ENCODE results near the gene OR2T6. TPM values are rescaled to one million over a fixed set of nuclear protein-coding genes. Genes with fewer than 3 reads are reported as not detected.

Gene OR2T6
- total RNA-seq, 1 experiment from 2014 or later, result not detected

GRCh38 chr1:248406721-248407692 is 31.5 kb downstream of the OR2T6 start:
- Histone ChIP-seq H3K4me3 (ENCODE audit: low read depth in 2 of 2, low read length in 2 of 2) (no peak overlapping the region), H3K27ac (ENCODE audit: low read length) (no peak overlapping the region), H3K9me3 (ENCODE audit: control insufficient read depth, insufficient read depth, low read depth, low read length) (no peaks in the 10 kb centered on the region; the same call in 1 of the 2 replicates), H3K4me1 (ENCODE audit: control insufficient read depth, insufficient read depth, low read length) (no peaks in the 10 kb centered on the region), H3K27me3 (ENCODE audit: control insufficient read depth, insufficient read depth, low read length) (no peaks in the 10 kb centered on the region), H3K36me3 (ENCODE audit: control insufficient read depth, insufficient read depth, low read length) (no peaks in the 10 kb centered on the region)
- no peak for ATAC-seq
- intact Hi-C loops (cut with micrococcal nuclease; ENCODE audit: unreplicated experiment) (no loop called here), in situ Hi-C loops (cut with HindIII; ENCODE audit: low pct_unique_long_range_greater_than_20kb, low sequenced_read_pairs) (no loop called here)
- no peak for DNase-seq (ENCODE audit: low read depth, low spot score)
- POLR2A ChIA-PET, result no interaction called here
- BruUV-seq (replicated peaks), result no TSS peak
- CTCF ChIA-PET, result no interaction called here
- TF ChIP-seq REST (IDR thresholded peaks at IDR 0.05; ENCODE audit: insufficient read depth in 1 of 2, low read depth in 2 of 2, low read length in 1 of 2), result no peak
- TF ChIP-seq TCF7L2 (IDR thresholded peaks at IDR 0.05; ENCODE audit: low read depth, low read length), result no peak
- no peak for TF ChIP-seq CTCF (IDR thresholded peaks at IDR 0.05)
- no peak for TF ChIP-seq SIN3A (IDR thresholded peaks at IDR 0.05; ENCODE audit: borderline replicate concordance, insufficient read depth, low read depth, low read length)
- no peak for TF ChIP-seq POLR2AphosphoS5 (IDR thresholded peaks at IDR 0.05; ENCODE audit: low read depth, low read length)

- Histone ChIP-seq H3K27ac (ENCODE audit: low read length) (no peak overlapping the region), H3K4me3 (ENCODE audit: low read depth in 2 of 2, low read length in 2 of 2) (no peak overlapping the region), H3K36me3 (ENCODE audit: control insufficient read depth, insufficient read depth, low read length) (no peaks in the 10 kb centered on the region), H3K27me3 (ENCODE audit: control insufficient read depth, insufficient read depth, low read length) (no peaks in the 10 kb centered on the region), H3K4me1 (ENCODE audit: control insufficient read depth, insufficient read depth, low read length) (no peaks in the 10 kb centered on the region), H3K9me3 (ENCODE audit: control insufficient read depth, insufficient read depth, low read depth, low read length) (peaks cover 6% of the 10 kb centered on the region; the same call in 1 of the 2 replicates)
- POLR2A ChIA-PET, result no interaction called here
- in situ Hi-C loops (cut with HindIII; ENCODE audit: low pct_unique_long_range_greater_than_20kb, low sequenced_read_pairs) (no loop called here), intact Hi-C loops (cut with micrococcal nuclease; ENCODE audit: unreplicated experiment) (no loop called here)
- BruUV-seq (replicated peaks), result no TSS peak
- ATAC-seq, result no peak
- DNase-seq (ENCODE audit: low read depth, low spot score), result no peak
- no peak for TF ChIP-seq POLR2AphosphoS5 (IDR thresholded peaks at IDR 0.05; ENCODE audit: low read depth, low read length)
- TF ChIP-seq CTCF (IDR thresholded peaks at IDR 0.05), result no peak
- TF ChIP-seq REST (IDR thresholded peaks at IDR 0.05; ENCODE audit: insufficient read depth in 1 of 2, low read depth in 2 of 2, low read length in 1 of 2), result no peak
- TF ChIP-seq TCF7L2 (IDR thresholded peaks at IDR 0.05; ENCODE audit: low read depth, low read length), result no peak
- CTCF ChIA-PET, result no interaction called here
Measured at GRCh38 chr1:248416226-248416625, 40.7 kb downstream of the OR2T6 start.

Data from Panc1 (cell line).